Lower leg skin (tissue), 4 donors: Measurements from ENCODE around the gene TRPM3. TPM values are rescaled to one million over a fixed set of nuclear protein-coding genes. Genes with fewer than 3 reads are reported as not detected.

Experiments
- DNase-seq, 2 donors: peaks; one replicate each; pipeline ENCODE4 v3.0.0-alpha.2; 2019; ENCODE audit warnings: low spot score in 2 of 2
- H3K4me3 ChIP-seq: fragments of 200-600 bp; sonication (generic); 2 replicates; pipeline ENCODE4 v1.5.1; 2017; ENCODE audit warnings: mild to moderate bottlenecking, low read depth; ENCODE audit not compliant: poor library complexity, severe bottlenecking
- CTCF ChIP-seq, 3 donors: fragments of 450-650 bp; IDR thresholded peaks; one replicate each; pipeline ENCODE4 v1.5.1; 2016; ENCODE audit warnings: antibody characterized with exemption in 3 of 3, mild to moderate bottlenecking in 3 of 3, moderate library complexity in 2 of 3
- POLR2A ChIP-seq, 2 donors: fragments of 450-650 bp; IDR thresholded peaks; one replicate each; pipeline ENCODE4 v1.6.1; 2016 to 2017; ENCODE audit warnings: antibody characterized with exemption in 2 of 2, mild to moderate bottlenecking in 1 of 2, moderate library complexity in 1 of 2
- WGBS, 2 donors: methylation state at CpG; one replicate each; pipeline ENCODE4 v1.1.5; 2018; 5-methylcytosine and 5-hydroxymethylcytosine counted together
- intact Hi-C: fragments of 100-400 bp; cut with DNase I; formaldehyde crosslinking; loops from one replicate; pipeline ENCODE4 v1.15.0; 2023; ENCODE audit warnings: low total_unique reads
- total RNA-seq, 4 donors: library from RNA; depleted of rRNA; stranded (reverse); fragments of >200 nt; gene quantifications; one replicate each; pipeline ENCODE4 v1.1.0, GENCODE V29; 2016

Gene TRPM3
- total RNA-seq, 4 donors from 2014 or later = 0.10 to 0.29 TPM; not detected in 2

DNA sequence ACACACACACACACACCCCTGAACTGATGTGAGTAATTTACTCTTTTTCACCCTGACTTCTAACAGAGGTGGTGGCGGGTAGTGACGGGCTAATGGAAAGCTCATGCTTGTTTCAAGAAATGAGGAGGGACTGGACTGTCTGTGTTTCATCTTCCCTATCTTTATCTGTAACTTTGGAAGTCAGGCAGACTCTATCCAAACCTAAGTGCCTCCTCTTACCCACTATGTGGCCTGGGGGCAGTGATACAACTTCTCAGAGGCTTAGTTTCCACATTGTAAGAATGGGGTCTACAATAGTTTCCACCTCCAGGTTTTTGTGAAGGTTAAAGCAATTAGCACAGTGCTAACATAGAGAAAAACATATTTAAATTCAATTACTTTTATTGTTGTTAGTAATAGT lies 5.9 kb upstream of the TRPM3 start:
- 92 to 94% methylated on average over 2 of the region's 2 CpGs for WGBS, 2 donors
- no peak overlapping the region for H3K4me3 ChIP-seq
- intact Hi-C loops = no loop called here
- DNase-seq = no peak
- TF ChIP-seq CTCF (IDR thresholded peaks at IDR 0.05) = no peak
- no peak for TF ChIP-seq POLR2A (IDR thresholded peaks at IDR 0.05)

DNA sequence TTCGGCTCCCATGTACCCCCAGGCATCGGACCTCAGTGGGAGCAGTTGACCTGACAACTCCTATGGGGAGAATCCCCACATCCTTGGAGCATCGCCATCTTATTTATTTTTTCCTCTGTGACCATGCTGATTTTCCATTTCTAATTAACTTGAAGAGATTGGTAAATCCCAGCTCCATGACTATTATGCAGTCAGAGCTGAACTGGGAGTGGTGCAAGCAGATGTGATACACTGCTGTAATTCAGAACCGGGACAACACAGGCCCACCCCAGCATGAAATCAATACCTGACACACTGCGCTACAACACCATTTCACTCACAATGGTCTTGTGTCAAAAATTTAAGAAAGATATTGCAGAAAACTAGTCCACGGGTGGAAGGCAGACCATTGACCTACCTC lies 1.0 kb upstream of the TRPM3 start:
- DNase-seq = no peak
- no peak overlapping the region for H3K4me3 ChIP-seq
- WGBS, 2 donors = 69% methylated on average over 6 of the region's 6 CpGs
- intact Hi-C loops = no loop called here
- no peak for TF ChIP-seq POLR2A (IDR thresholded peaks at IDR 0.05)
- no peak for TF ChIP-seq CTCF (IDR thresholded peaks at IDR 0.05)

DNA sequence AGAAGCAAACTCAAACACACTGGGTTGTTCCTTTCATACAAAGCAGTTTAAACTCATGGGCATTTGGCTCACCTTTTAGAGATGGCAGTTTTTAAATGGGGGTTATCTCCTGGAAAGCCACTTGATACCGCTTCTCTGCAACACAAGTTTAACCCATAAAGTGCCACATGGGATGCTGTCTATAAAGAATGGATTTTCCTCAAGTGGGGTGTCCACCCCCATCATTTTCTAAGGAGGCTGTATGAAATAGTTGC lies 528 bp upstream of the TRPM3 start:
- no peak for DNase-seq
- intact Hi-C loops = no loop called here
- H3K4me3 ChIP-seq = no peak overlapping the region
- WGBS, 2 donors = 0 to 4% methylated on average over 1 of the region's 1 CpG
- TF ChIP-seq POLR2A (IDR thresholded peaks at IDR 0.05) (no peak), CTCF (IDR thresholded peaks at IDR 0.05) (no peak)

- no peak for DNase-seq
- no peak for TF ChIP-seq POLR2A (IDR thresholded peaks at IDR 0.05)
- H3K4me3 ChIP-seq = no peak overlapping the region
- intact Hi-C loops = no loop called here
- 15 to 17% methylated on average over 8 to 11 of the region's 11 CpGs for WGBS, 2 donors
These were observed 747 bp downstream of the TRPM3 start for GRCh38 chr9:71120501-71121247.

GRCh38 chr9:71119746-71120145 lies 1.7 kb downstream of the TRPM3 start:
- H3K4me3 ChIP-seq = no peak overlapping the region
- 62 to 65% methylated on average over 2 of the region's 2 CpGs for whole genome bisulfite sequencing, 2 donors
- DNase-seq = no peak
- no peak for TF ChIP-seq POLR2A (IDR thresholded peaks at IDR 0.05)
- no peak for TF ChIP-seq CTCF (IDR thresholded peaks at IDR 0.05)
- intact Hi-C loops = no loop called here

DNA sequence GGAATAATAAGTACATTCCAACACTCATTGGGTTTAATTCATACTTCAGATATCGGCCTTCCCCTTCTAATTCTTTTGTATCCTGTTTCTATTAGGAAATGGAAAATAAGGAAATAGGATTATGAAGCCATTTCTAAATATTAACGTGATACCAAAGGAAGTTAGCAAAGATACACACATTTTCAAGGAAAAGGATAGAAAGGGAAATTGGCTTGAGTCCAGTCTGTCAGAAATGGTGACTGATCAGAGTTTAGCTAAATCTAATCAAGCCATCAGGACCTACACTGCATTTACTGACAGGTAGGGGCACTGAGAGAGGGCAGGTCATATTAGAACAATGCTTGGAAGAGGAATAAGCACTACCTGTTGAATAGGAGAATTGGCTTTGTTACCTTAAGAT lies 3.1 kb downstream of the TRPM3 start:
- WGBS, 2 donors = 54 to 63% methylated on average over 2 of the region's 2 CpGs
- no peak overlapping the region for H3K4me3 ChIP-seq
- TF ChIP-seq POLR2A (IDR thresholded peaks at IDR 0.05) (no peak), CTCF (IDR thresholded peaks at IDR 0.05) (no peak)
- intact Hi-C loops = no loop called here
- DNase-seq = no peak
